ENCODE measurements around the gene LRMDA.

- TF ChIP-seq CTCF (IDR thresholded peaks at IDR 0.05): no peak
- TF ChIP-seq EP300 (IDR thresholded peaks at IDR 0.05): no peak
Measured at GRCh38 chr10:76442113-76442512, 1010.7 kb downstream of the LRMDA start.
